Kidney glomerular epithelial cell (primary cell): Measurements from ENCODE around the gene GID8.
A peak's percentile ranks its signal among the peaks of the same experiment; 100 is the strongest.

ENCODE experiments used
- DNase-seq: peaks from one replicate; lab custom pipeline; 2025; lab: John Stamatoyannopoulos, UW

GID8 gene

DNA sequence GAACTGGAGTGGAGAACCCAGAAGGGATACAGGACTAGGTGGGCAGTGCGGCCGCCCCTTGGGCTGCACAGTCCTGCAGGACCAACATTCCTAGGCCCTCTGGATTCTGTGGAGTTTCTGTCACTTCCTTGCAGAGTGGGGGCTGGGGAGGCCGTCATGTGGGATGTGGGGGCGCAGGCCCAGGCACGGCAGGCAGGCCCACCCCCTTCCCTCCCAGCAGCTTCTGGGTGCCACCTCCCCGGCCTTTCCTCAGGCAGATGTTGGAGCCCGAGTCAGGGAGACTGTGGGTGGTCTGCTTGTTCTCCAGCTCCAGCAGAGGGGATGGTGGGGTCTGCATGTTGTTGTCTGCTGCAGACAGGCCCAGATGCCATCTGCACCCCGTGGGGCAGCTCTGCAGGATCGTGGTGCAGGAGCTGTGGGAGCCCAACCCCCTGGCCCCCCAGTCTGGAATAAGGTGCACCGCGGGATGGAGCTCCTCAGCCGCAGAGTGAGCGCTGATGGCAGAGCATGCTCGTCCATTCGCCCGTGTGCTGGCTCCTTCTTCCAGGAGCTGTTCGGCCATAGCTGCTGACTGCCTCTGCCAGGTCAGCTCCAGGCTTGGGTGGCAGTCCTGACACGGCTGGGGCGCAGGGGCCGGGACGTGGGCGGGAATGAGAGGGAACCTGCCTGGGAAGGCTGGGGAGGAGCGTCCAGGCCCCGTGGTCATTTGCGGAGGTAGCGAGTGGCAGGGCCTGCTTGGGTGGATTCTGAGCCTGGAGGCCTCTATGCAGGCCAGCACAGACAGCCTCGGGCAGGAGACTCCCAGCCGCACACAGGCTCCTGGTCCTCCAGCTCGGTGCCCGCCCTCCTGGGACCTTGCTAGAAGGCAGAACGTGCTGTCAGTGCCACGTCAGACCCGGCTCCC, 32.6 kb downstream of the GID8 start:
- DNase-seq: no peak

DNA sequence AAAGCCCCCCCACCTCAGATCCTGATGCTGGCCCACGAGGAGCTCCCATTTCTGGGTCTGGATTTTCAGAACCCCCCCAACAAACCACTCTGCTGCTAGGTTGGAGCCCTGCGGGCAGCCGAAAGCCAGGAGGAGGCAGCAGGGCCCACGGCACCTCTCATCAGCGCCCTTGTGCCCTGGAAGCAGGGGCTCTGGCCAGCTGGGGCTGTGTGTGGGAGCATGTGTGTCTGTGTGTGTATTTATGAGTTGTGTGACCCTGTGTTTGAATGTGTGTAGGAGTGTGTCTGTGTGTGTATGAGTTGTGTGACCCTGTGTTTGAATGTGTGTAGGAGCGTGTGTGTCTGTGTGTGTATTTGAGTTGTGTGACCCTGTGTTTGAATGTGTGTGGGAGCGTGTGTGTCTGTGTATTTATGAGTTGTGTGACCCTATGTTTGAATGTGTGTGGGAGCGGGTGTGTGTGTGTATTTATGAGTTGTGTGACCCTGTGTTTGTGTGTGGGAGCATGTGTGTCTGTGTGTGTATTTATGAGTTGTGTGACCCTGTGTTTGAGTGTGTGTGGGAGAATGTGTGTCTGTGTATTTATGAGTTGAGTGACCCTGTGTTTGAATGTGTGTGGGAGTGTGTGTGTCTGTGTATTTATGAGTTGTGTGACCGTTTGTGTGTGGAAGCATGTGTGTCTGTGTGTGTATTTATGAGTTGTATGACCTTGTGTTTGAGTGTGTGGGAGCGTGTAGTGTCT, 33.4 kb downstream of the GID8 start:
- no peak for DNase-seq

DNA sequence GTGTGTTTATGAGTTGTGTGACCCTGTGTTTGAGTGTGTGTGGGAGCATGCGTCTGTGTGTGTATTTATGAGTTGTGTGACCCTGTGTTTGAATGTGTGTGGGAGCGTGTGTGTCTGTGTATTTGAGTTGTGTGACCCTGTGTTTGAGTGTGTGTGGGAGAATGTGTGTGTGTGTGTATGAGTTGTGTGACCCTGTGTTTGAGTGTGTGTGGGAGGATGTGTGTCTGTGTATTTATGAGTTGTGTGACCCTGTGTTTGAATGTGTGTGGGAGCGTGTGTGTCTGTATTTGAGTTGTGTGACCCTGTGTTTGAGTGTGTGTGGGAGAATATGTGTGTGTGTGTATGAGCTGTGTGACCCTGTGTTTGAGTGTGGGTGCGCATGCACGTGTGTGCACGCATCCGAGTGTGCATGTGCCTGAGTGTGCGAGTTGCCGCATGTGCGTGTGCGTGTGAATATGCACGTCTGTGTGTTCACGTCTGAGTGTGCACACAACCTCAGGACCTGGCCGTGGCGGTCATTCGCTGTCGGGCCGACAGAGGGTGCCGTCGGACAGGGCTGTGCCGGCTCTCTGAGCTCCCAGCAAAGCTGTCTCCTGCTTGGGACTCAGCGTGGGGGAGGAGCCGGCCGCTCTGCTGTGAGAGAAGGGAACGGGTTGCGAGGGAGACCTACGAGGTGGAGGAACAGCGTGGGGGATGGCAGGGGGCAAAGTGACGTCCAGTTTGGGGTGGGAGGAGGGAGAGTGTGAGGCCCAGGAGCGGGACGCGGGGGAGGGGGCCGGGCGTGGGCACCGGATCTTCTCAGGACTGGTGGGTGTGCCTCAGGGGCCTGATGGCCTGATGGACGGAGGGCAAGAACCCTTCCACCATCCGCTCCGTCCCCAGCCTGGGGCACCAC, 34.2 kb downstream of the GID8 start:
- DNase-seq: peak; percentile 22

DNA sequence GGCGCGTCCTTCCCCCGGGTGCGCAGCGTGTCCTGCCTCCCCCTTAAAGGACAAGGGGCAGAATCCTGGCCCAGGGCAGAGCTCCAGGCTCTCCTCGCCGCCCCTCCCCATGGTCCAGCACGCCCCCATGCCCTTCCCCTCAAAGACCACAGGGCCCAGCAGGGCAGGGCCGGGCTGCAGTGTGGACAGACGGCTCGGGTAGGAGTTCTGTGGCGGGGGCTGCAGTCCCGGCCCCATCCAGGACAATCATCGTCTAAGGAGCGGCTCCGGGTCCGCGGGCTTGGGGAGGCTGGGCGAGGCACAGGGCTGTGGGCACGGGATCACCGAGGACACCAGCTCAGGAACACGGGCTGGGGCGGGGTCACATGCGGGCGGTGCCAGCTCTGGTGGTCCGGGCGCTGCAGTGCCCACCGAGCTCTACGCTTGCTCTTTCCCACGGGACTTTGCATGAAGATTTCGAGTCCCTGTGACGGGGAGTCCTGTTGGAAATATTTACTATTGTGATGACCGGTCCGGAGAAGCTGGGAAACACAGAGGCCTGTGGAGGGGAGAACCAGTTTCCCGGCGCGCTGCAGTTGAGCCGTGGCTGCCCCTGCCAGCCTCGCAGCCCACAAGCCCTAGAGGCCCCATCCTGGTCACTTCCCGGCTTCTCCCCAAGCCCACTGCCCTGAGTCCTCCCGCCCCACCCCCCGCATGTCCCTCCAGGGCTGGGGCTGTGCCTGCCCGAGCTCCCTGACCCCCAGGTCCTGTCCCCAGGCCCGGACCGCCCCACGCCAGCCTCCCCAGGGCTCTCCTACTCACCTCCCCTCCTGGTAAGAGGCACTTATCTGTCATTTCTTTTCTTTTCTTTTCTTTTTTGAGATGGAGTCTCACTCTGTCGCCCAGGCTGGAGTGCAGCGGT, 35.1 kb downstream of the GID8 start:
- DNase-seq: no peak

DNA sequence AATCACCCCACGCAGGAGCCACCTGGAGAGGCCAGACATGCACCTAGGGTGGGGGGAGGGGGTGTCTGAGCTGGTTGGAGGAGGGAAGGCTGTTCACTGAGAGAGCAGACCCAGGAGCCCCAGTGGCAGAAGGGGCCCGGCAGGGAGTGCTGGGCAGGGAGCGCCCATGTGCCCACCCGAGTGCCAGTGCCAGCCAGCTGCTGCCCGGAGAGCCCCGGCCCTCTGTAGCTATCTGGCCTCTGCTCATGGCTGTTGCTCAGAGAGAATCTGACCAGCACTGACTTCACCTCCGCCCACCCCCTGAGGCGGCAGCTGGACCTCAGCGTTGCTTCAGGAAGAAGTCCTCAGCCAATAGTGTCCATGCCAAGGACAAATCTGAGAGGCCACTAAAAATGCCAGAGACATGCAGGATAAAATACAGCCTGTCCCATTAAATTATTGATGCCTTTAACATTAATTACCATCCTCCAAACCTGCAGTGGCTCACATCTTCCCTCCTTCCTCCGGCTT, 37.4 kb downstream of the GID8 start:
- no peak for DNase-seq

DNA sequence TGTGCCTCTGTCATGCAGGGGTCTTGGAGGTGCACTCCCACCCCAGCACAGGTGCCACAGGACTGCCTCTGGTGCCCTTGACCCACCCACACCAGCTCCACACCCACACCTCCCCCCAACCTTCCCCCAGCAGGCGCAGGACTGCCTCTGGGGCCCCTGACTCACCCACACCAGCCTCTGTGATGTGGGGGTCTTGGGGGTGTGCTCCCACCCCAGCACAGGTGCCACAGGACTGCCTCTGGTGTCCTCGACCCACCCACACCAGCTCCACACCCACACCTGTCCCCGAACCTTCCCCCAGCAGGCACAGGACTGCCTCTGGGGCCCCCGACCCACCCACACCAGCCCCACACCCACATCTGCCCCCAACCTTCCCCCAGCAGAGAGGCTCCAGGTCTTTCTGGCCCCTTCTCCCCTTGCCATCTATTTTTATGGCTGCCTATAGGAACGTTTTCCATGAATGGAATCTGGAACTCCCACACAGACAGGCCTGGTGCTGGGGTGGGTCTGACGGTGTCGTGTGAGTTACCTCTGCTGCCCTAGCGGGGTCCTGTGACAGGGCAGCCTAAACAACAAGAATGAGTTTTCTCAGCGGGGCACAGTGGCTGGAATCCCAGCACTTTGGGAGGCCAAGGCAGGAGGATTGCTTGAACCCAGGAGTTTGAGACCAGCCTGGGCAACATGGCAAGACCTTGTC, 38.0 kb downstream of the GID8 start:
- DNase-seq: no peak

DNA sequence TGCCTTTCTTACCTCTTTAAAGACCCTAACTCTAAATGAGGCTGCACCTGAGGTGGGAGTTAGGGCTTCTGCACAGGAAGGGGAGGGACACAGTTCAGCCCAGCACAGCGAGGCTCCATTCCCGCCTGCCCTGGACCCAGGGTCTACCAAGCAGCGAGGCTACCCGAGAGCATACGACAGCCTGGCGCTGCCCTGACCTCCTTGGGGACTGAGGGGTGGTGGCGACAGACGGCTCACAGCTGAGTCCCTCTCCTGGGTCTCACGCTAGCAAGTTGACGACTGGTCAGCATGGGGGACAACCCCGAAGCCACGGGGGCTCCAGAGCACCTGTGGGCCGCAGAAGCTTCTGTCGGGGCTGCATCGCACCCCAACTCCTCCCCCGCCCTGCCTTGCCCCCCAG, 38.9 kb downstream of the GID8 start:
- no peak for DNase-seq

DNA sequence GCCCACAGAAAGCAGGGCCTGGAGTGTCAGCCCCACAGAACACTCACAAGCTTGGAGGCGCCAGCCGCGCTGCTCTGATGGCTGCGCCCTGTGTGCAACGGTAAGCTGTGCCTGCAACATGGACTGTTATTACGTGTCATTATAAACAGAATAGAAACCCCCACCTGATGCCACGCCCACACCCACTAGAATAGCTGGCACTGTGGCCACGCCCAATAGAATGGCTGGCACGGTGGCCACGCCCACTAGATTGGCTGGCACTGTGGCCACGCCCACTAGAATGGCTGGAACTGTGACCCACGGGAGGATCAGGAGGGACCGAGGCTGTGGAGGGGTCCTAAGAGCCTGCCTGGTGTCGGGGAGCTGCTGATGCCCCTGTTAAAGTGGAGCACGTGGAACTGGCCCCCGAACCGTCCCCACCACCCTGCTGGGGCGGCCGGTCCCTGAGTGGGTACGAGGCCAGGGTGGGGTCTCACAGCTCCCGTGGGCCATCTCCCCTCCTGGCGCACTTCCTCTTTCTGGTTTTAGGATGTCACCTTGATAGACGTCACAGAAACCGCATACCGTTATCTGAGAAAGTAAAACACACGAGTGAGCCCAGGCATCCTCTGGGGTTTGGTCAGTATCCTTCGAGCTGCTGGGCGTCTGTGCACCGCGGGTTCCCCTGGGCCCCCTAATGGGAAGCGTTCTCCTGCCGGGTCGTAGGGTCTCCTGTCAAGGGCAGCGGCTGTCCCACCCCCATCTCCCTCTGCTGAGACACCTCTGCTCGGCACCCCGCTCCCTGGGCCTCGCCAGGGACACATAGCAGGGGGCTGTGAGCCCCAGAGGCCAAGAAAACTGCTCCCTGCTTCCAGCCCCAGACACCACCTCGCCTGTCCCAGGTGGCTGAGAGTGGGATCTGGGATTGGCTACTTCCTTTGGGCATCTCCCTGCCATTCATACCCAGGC, 39.9 kb downstream of the GID8 start:
- no peak for DNase-seq

DNA sequence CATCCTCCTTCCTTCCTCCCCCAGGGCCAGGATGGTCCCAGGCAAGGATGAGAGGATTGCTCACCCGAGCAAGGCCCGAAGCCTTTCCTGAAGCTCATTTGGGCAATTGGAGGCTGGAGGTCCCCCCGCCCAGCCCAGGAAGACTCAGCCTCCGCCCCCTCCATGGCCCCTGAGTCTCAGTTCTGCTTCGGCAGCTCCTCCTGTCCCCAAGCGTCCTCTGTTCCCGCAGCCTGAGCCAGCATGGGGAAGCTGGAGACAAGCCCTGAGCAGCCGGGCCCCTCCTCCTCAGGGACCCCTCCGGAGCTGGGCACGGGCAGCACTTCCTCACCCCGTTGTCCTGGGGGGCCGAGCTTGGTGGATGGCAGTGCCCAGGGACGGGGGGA, 40.6 kb downstream of the GID8 start:
- DNase-seq: no peak

DNA sequence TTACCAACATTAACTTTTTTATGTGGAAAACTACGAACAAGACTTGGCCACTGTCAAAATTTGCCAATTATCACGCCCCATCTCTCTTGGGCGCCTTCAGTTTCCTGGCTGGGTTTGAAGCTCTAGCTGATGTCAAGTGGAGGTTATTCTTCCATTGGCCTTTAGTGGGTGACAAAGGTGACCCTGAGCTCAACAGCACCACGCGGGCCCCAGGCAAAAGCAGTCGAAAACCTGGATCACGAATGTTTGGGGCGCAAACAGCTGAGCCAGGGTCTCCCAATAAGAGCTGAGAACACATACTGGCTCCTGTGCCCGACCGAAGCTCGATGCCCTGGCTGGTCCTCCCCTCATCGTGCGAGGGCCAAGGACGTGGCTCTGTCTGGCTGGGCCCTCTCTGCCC, 41.4 kb downstream of the GID8 start:
- DNase-seq: no peak

DNA sequence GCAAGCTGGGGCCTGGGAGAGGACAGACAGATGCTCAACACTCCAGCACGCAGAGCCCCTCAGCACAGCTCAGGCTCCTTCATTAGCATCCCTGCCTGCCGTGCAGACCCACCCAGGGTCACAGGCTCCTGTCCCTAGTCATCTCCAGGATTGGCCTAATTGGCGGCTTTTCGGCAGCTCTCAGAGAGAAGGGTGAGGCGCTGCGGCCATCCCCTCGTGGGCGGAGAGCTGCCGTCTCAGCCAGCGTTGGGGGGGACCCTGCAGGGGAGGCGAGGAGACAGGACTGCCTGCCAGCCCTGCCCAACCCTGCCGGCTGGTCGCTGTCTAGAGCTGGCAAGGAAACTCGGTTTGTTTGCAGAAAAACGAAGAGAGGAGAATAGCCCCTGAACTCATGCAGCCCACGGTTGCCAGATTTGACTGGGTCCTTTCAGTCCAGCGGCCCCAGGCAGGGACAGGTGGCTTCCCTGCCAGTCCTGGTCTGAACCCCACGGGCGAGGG, 42.0 kb downstream of the GID8 start:
- DNase-seq: no peak

DNA sequence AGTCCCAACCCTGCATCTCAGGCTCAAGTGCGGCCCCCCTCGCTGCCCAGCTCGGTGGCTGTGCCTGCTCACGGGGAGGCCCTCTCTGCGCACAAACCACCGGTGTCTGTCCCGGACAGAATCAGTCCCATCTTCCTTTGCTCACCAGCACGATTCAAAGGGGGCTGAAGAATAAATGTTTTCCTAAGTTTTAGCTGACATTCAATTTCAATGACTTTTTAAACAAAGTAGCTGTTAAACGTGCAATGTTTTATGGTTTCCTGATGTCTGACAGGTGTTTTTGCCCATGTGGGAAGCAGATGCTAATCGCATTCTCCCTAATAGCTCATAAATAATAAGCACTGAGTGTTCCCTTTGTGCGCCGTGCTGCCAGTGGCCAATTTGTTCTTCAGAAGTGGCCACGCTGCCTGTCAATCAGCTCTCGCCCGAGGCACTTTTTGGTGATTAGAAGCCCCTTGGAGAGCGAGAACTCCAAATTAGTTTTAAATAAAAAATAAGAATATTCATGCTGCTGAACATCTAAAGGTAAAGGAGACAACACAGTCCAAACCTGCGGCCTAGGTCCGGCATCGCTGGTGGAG, 42.5 kb downstream of the GID8 start:
- DNase-seq: no peak

DNA sequence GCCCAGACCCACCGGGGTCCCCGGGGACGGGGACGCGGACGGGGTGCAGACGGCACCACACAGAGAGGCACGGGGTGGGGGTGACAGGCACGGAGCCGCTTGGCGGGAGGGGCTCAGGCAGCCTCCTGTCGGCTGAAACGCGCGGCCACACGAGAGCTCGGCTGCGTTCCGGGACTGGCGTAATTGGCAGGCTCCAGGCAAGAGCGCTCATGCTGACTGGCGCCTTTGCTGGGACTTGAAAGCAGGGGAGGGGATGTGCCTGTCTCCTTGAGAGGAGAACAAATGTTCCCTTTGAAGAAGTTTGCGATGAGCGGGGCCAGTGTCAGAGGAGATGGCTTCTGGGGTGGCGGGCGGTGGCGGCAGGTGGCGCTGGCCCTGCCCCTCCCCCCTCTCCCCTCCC, 43.0 kb downstream of the GID8 start:
- no peak for DNase-seq

DNA sequence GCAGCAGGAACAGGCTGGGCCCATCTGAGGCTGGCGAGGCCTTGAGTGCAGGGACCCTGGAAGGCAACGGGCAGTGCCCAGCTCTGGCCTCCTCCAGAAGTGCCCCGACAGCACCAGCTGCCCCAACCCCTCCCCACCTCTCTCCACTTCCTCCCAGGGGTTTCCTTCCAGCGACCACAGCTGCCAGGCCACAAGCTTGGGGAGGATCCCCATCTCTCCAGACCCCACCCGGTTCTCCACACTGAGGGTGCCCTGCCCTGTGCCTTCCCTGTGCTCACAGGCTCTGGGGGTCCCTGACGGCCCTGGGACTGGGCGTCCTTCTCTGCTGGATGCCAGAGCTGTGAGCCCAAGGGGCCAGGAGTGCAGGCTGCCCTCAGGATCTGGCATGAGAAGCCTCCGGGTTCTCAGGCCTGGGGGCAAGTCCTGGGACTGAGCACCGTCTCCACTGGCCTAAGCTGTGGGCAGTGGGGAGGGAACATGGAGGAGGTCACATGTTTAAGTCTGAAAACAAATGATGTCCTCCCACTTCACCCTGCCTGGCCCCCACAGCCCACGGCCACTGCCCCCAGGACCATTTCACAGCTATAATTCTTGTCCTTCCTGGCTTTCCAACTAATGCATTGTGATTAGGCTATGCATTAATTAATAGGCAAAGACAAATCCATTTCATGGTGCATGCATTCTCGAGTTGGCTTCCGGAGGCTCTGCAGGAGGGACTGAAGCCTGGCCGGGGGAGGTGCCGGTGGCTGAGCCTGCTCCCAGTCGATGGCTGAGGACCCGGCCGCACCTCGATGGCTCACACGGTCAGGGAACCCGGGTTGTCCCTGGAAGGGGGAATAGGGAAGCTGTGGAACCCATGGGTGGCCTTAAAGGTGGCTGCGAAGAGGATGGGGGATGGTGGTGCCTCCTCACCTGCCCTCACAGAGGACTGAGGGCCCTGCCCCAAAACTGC, 44.5 kb downstream of the GID8 start:
- DNase-seq: no peak

DNA sequence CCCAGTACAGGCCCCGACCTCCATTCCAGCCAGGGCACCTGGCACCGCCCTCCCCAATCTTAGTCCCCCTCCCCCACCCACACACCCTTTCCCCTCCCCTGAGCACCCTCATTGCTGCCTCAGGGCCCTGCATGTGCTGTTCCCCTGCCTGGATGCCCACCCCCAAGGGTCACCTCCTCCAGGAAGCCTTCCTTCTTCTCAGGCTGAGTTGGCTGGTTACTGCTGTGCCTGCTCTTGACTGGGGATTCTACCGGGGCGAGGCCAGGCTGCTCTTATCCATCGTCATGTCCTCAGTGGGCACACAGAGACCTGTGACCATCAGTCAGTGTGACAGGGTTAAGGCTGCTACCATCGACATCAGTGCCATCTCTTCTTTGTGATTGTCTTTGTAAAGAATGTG, 45.3 kb downstream of the GID8 start:
- no peak for DNase-seq

DNA sequence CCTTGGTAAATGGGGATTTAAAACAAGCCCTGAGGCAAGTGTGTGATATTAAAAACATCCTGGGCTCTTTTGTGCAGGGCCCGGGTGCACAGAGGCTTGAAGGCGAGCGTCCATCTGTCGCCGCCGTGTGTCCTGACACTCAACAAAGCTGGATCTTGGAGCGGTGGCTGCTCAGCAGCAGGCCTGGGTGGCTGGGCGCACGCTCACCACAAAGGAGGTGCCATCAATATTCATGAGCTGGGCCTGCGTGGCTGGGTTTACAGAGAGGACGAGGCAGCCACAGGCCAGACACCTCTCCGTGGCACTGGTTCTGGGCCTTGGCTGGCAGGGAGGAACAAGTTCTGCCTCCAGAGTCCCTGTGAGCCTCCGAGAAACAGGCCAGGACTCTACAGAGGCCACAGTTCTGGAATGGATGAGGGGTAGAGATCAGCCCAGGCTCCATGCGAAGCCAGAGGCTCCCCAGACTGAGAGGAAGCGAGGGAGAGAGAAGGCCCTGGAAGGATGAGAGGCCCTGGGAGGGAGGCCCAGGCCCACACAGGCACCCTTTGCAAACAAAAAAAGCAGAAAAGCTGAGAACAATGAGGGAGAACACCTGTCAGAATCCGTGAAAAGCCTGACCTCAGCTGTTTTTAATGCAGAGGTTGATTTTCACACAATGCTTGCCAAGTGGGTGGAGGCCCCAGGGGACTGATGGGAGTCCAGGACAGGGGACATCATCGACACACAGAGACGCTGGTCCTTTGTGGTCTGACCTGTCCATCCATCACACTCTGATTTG, 46.9 kb downstream of the GID8 start:
- no peak for DNase-seq

DNA sequence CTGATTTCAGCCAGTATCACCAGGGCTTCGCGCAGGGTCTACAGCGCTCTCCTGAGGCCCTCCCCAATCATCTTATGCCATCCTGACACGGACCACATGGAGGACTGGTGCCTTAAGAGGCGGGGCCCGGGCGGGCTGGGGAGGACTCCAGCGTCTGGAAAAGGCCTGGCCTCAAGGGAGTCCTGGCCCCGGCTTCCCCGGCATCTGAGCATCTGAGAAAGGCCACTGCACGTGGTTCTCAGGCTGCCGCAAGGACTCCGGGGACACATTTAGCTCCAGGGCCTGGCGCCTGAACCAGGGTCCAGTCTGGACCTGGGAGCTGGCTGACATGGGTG, 47.5 kb downstream of the GID8 start:
- no peak for DNase-seq
